GM18499 (cell line): ENCODE results near the gene CTTNBP2.

Experiments
- ATAC-seq: cut with Tn5 transposase; IDR thresholded peaks from one replicate; pipeline ENCODE4 v1.9.1; 2021; ENCODE audit warnings: moderate number of reproducible peaks; ENCODE audit not compliant: insufficient read depth, unreplicated experiment

The CTTNBP2 gene

DNA sequence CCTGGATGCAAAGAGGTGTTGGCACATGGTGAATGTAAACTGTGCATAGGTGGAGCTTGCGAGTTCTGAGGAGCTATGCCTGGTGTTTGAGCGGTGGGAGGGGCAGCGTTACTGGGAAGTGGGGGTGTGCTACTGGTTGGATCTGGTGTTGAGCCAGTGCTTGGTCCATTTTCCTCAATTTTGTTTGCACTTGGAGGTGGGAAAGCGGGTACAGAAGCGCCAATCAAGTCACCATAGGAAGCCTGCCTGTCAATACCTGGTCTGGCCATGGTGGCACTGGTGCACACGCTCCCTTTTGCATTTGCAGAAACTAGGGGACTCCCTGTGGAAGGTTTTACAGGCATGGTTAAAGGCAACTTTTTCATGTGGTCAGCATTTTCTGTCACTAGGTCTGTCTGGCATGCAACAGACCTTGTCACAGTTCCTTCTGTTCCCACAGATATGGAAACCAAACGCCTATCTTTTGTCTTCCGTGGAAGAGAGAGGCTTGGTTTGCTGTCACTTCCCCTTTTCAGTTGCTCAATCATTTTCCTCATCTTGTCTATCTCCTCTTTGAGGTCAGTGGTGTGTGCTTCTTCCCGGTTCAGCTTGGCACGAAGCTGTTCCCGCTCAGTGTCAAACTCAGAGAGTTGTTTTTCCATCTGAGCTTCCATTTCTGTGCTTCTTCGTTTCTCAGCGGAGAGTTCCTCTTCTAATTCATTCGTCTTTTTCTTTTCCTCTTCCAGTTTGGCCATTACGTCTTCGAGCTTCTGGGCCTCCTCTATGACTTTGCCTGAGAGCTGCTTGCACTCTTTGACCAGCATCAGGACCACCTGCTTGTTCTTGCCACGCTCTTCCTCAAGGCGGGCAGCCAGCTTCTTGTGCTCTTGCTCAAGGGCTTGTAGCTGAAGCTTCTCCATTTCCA, 81.1 kb downstream of the CTTNBP2 start:
- peak; percentile 71 for ATAC-seq

- ATAC-seq: no peak
Observed at GRCh38 chr7:117790731-117791130, 82.5 kb downstream of the CTTNBP2 start.

- ATAC-seq: no peak
Observed at GRCh38 chr7:117790251-117790650, 83.0 kb downstream of the CTTNBP2 start.

DNA sequence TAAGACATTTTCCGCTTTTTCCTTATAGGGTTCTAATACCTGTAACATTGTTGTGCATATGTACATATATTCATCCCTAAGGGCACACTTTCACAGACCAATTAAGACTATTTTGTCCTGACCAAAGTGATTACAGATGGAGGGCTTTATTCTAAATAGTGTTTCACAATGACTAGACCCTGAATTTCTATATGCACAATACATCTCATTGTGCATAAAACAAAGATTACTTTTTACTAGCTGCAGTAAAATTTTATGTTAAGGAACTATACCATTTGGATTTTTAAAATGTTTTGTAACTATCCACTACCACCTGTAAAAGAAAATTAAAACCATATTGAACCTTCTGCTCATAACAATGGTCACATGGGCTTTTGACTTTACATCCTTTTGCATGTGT, 87.8 kb downstream of the CTTNBP2 start:
- no peak for ATAC-seq

GRCh38 chr7:117784315-117784714, 88.9 kb downstream of the CTTNBP2 start:
- ATAC-seq: no peak

DNA sequence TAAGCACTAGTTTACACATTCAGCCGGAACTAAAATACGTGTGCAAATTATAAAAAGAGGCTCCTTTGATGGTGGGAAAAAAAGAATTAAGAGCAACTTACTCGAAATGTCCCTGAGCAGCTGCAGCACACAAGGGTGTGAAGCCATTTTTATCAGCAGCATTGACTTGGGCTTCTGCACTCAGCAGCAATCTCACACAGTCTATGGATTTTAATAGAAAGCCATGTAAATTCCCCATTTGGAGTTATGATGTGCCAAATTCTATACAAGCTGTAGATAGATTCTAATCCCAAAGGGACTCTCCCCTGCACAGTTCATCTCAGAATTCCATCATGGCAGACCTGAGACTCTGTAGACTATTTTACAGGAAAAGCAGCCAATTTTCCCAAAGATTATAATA, 90.5 kb downstream of the CTTNBP2 start:
- ATAC-seq: no peak

DNA sequence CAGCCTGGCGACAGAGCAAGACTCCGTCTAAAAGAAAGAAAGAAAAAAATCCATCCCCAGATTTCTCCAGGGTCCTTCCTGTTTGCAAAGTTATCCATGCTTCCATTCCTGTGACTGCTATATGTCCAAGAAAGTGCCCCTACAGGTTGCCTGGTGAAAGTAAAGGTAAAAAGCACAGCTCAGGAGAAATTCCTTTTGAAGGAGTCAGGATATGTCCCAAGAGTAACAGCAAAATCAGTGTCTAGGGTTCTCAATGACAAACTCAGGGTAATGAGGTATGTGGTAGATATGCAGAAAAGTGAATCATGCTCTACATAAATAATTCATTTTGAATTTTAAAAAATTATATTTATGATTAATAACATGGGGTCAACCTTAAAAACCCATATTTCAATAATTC, 91.5 kb downstream of the CTTNBP2 start:
- ATAC-seq: no peak

DNA sequence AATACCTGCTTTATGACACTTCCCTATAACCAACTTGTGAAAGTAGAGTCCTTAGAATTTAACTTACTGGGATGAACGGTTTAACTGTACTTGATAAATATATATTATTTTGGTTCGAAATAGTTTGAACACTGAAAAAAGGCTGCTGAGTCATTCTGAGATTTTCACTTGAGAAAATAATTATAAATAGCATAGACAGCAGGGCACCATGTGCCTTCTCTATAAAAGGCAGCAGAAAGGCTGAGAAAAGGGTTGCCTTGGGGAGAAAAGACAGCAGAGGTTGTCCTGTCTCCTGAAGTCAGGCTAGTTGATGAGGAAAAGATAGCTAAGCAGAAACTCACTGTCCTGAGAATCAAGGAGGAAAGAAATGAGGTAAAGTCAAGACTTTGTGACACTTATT, 92.4 kb downstream of the CTTNBP2 start:
- ATAC-seq: peak; percentile 83

DNA sequence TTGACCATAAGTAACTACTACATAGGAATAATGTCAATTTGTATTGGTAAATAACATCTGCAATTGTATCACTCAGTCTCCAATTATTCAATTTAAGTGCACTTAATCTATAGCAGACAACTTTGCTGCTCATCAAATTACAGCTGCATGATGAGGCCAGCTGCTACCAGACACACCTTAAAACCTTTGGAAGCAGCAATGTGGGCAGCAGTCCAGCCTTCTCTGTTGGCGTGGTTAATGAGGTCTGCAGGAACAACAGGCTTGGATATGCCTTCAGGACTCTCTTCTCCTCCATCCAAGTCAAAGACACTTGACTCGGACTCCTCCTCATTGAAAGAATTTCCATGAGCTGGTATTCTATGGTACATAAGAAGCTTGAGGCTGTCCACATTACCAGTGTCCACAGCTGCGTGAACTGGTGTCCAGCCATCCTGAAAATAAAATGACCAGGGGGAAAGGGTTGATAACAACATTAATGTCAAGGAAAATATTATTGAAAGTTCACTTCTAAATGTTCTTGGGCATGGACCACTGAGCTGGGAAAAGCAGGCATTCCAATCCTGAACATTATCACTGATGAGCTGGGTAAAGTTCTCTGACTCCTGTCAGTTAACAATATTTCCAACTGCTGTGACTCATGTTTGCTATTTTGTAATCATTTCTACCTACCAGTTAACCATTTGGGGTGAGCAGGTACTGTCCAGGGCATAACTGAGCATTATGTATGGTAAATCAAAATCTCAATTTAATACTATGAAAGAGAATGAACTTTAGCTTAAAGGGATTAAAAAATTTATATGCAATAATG, 95.7 kb downstream of the CTTNBP2 start:
- ATAC-seq: no peak

GRCh38 chr7:117776224-117776623, 97.0 kb downstream of the CTTNBP2 start:
- no peak for ATAC-seq

GRCh38 chr7:117775801-117776200, 97.4 kb downstream of the CTTNBP2 start:
- no peak for ATAC-seq

DNA sequence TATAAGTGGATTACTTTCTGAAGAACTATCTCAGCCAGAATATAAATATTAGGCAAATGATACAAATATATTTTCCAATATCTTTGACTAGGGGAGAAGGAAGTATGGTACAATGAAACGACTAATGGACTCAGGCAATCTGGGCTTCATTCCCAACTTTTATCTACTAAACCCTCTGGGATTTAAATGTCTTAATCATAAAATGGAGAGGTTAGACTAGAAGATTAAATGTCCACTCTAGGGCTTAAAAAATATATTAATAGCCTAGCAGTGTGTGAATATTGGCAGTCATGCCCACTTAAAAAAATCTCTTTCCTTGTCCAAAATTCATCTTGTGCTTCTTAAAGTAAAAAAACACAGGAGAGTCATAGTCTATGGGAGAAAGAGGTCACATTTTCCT, 98.3 kb downstream of the CTTNBP2 start:
- ATAC-seq: no peak

DNA sequence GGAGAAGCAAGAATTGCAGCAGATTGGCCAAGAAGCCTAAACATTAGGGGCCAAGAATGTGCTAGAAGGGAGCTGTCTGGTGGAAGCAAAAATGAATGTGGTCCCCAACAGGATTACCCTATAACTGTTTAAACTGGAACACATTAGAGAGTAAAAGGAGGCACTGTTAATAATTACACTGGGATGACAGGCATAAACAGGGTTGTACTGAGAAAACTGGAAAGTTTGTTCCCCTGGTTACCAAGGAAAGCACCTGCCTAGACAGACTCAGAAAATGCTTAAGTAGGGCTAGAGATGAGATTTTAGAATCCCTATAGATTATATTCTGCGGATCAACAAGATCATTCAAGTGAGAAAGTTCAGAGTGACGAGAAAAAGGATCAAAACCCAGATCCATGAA, 100.8 kb downstream of the CTTNBP2 start:
- ATAC-seq: no peak

GRCh38 chr7:117771756-117772155, 101.5 kb downstream of the CTTNBP2 start:
- no peak for ATAC-seq

GRCh38 chr7:117769085-117769484, 104.2 kb downstream of the CTTNBP2 start:
- ATAC-seq: no peak

DNA sequence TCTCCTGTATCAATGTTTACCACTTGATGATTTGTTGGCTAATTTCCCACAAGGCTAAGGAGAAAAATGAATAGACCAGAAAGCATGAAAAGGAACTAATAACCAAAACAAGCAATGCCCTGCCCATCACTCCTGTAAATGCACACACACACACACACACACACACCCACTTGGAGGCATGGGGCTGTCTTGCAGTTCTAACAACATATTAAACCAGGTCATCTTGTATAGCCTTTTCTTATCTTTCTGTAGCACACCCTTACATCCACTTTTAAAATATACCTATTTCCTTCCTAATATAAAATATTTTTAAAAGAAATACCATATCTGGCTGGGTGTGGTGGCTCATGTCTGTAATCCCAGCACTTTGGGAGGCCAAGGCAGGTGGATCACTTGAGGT, 105.3 kb downstream of the CTTNBP2 start:
- ATAC-seq: no peak

- no peak for ATAC-seq
Observed at GRCh38 chr7:117766913-117767312, 106.3 kb downstream of the CTTNBP2 start.

- no peak for ATAC-seq
Observed at GRCh38 chr7:117764031-117764430, 109.2 kb downstream of the CTTNBP2 start.

DNA sequence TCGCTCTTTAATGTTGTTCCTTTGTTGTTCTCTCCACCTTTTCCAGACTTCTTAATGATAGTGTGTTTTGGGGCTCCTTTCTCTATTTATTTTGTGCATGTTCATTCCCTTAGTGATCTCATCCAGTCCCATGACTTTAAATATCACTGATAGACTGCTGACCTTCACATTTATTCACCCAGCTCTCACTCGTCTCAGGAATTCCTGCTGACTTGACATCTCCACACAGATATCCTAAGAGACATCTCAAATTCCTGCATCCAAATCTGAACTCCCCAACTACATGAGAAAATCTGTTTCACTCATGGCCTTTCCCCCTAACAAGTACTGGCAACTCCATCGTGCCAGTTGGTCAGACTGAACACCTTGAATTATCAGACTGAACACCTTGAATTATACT, 111.2 kb downstream of the CTTNBP2 start:
- ATAC-seq: no peak

- no peak for ATAC-seq
Observed at GRCh38 chr7:117759950-117760640, 113.1 kb downstream of the CTTNBP2 start.

DNA sequence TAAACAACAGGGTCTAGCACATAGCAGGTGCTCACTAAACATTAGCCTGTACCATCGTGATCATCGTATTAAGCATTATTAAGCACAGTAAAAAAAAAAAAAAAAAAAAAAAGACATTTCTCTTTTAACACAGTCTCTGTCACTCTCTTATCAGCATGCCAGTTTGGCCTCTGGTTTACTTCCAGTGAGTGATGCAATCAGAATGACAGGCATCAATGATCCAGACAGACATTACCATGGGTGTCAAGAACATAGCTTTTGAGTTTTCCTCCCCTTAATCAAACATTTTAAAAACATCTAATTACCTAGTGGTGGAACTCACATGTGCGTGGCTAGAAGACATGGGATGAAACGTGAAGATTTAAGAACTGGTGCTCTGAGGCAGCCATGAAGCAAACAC, 115.8 kb downstream of the CTTNBP2 start:
- ATAC-seq: no peak
